IMR-90 (cell line): Measurements from ENCODE around the gene SPINT2. TPM values are rescaled to one million over a fixed set of nuclear protein-coding genes. Genes with fewer than 3 reads are reported as not detected.

ENCODE experiments used
- ATAC-seq: fragments of 200-7000 bp; cut with Tn5 transposase; 2 replicates; pipeline ENCODE4 v1.9.1; 2020; ENCODE audit warnings: low read depth, mild to moderate bottlenecking, moderate library complexity
- BruUV-seq: library from RNA; stranded (reverse); fragments of 400-500 nt; replicated peaks from 2 replicates; lab custom pipeline; 2021; lab: Mats Ljungman, UMichigan
- CTCF ChIA-PET: fragments of 300-600 bp; formaldehyde crosslinking; extraction: SDS; loops from one replicate; lab custom pipeline; 2021; ENCODE audit warnings: antibody characterized with exemption; lab: Yijun Ruan, JAX
- POLR2A ChIA-PET: fragments of 300-600 bp; sonication (Branson Sonifier 250); formaldehyde crosslinking; loops from one replicate; lab custom pipeline; 2022; ENCODE audit warnings: antibody characterized with exemption; ENCODE audit not compliant: unreplicated experiment; lab: Charles Lee
- DNase-seq: peaks from one replicate; pipeline ENCODE4 v3.0.0; 2013
- H2AFZ ChIP-seq: replicated peaks from 2 replicates; pipeline ENCODE3; 2013; ENCODE audit warnings: low read length, mild to moderate bottlenecking; ENCODE audit not compliant: poor library complexity
- H2AK5ac ChIP-seq: 2 replicates; pipeline ENCODE4 v1.6.1; 2013; ENCODE audit warnings: low read depth, low read length, inconsistent platforms
- H2AK9ac ChIP-seq: replicated peaks from 2 replicates; pipeline ENCODE3; 2013; ENCODE audit warnings: mild to moderate bottlenecking, low read depth, low read length, moderate library complexity; ENCODE audit not compliant: poor library complexity
- H2BK120ac ChIP-seq: 2 replicates; pipeline ENCODE4 v1.6.1; 2013; ENCODE audit warnings: low read depth, low read length, inconsistent platforms
- H2BK15ac ChIP-seq: 3 replicates; pipeline ENCODE4 v1.6.1; 2013; ENCODE audit warnings: low read depth, low read length, inconsistent platforms
- H2BK20ac ChIP-seq: 2 replicates; pipeline ENCODE4 v1.6.1; 2013; ENCODE audit warnings: low read depth, mild to moderate bottlenecking, inconsistent platforms, low read length, moderate library complexity
- H2BK5ac ChIP-seq: 2 replicates; pipeline ENCODE4 v1.6.1; 2013; ENCODE audit warnings: mild to moderate bottlenecking, low read depth, low read length, inconsistent platforms; ENCODE audit not compliant: poor library complexity, severe bottlenecking
- H3K14ac ChIP-seq: replicated peaks from 2 replicates; pipeline ENCODE4 v1.6.1; 2013; ENCODE audit warnings: low read depth, low read length, inconsistent platforms
- H3K18ac ChIP-seq: 2 replicates; pipeline ENCODE4 v1.6.1; 2013; ENCODE audit warnings: low read depth, low read length, control low read depth
- H3K23ac ChIP-seq: 2 replicates; pipeline ENCODE4 v1.6.1; 2013; ENCODE audit warnings: low read depth, low read length, inconsistent platforms
- H3K27ac ChIP-seq: 2 replicates; pipeline ENCODE4 v1.5.1; 2013; ENCODE audit warnings: mild to moderate bottlenecking, control low read depth, low read length; ENCODE audit not compliant: insufficient read depth
- H3K27me3 ChIP-seq: 2 replicates; pipeline ENCODE4 v1.6.1; 2013; ENCODE audit warnings: low read length; ENCODE audit not compliant: control insufficient read depth, insufficient read depth
- H3K36me3 ChIP-seq: 2 replicates; pipeline ENCODE4 v1.6.1; 2013; ENCODE audit warnings: low read length, mixed read lengths; ENCODE audit not compliant: control insufficient read depth, insufficient read depth
- H3K4ac ChIP-seq: 2 replicates; pipeline ENCODE4 v1.6.1; 2013; ENCODE audit warnings: low read depth, low read length, inconsistent platforms
- H3K4me1 ChIP-seq: 2 replicates; pipeline ENCODE4 v1.6.1; 2013; ENCODE audit warnings: low read length, mixed read lengths; ENCODE audit not compliant: control insufficient read depth, insufficient read depth
- H3K4me2 ChIP-seq: 2 replicates; pipeline ENCODE4 v1.6.1; 2013; ENCODE audit warnings: low read depth, mild to moderate bottlenecking, control low read depth, low read length, moderate library complexity
- H3K4me3 ChIP-seq: 2 replicates; pipeline ENCODE4 v1.5.1; 2013; ENCODE audit warnings: low read depth, mild to moderate bottlenecking, control low read depth, low read length, moderate library complexity; ENCODE audit not compliant: insufficient read depth
- H3K56ac ChIP-seq: 2 replicates; pipeline ENCODE4 v1.6.1; 2013; ENCODE audit warnings: low read length, inconsistent platforms; ENCODE audit not compliant: insufficient read depth; ENCODE audit errors: extremely low read depth
- H3K79me1 ChIP-seq, 2 experiments: 2 replicates each; pipeline ENCODE4 v1.6.1; 2013; ENCODE audit warnings: low read length in 2 of 2, inconsistent platforms in 1 of 2, low read depth in 1 of 2
- H3K9ac ChIP-seq: 2 replicates; pipeline ENCODE4 v1.6.1; 2013; ENCODE audit warnings: low read depth, low read length, control low read depth
- H3K9me1 ChIP-seq: 2 replicates; pipeline ENCODE4 v1.6.1; 2013; ENCODE audit warnings: low read length, inconsistent platforms; ENCODE audit not compliant: insufficient read depth
- H3K9me3 ChIP-seq: 2 replicates; pipeline ENCODE4 v1.6.1; 2013; ENCODE audit warnings: low read length; ENCODE audit not compliant: control insufficient read depth, insufficient read depth
- H4K20me1 ChIP-seq: 2 replicates; pipeline ENCODE4 v1.6.1; 2013; ENCODE audit warnings: low read length, inconsistent platforms; ENCODE audit not compliant: insufficient read depth
- H4K5ac ChIP-seq: 2 replicates; pipeline ENCODE4 v1.6.1; 2013; ENCODE audit warnings: mild to moderate bottlenecking, low read depth, low read length, control low read depth
- H4K8ac ChIP-seq, 2 experiments: 2 replicates each; pipeline ENCODE4 v1.6.1; 2013; ENCODE audit warnings: low read depth in 2 of 2, low read length in 2 of 2, control low read depth in 1 of 2, inconsistent platforms in 1 of 2
- H4K91ac ChIP-seq: 2 replicates; pipeline ENCODE4 v1.6.1; 2013; ENCODE audit warnings: low read depth, low read length, inconsistent platforms; ENCODE audit not compliant: insufficient read depth
- BHLHE40 ChIP-seq: fragments of 150-350 bp; IDR thresholded peaks from 2 replicates; pipeline ENCODE4 v1.6.1; 2016; ENCODE audit warnings: mild to moderate bottlenecking, low read depth, low read length
- FOS ChIP-seq: fragments of 150-350 bp; IDR thresholded peaks from 2 replicates; pipeline ENCODE4 v1.6.1; 2016; ENCODE audit warnings: low read depth, low read length
- MAFK ChIP-seq: IDR thresholded peaks from 2 replicates; pipeline ENCODE4 v1.6.1; 2012; ENCODE audit warnings: low read depth, low read length, improper control_type of control experiment
- MAZ ChIP-seq: IDR thresholded peaks from 2 replicates; pipeline ENCODE4 v1.6.1; 2012; ENCODE audit warnings: low read depth, mild to moderate bottlenecking, low read length, improper control_type of control experiment, moderate library complexity, borderline replicate concordance
- MXI1 ChIP-seq: IDR thresholded peaks from 2 replicates; pipeline ENCODE4 v1.6.1; 2012; ENCODE audit warnings: low read depth, mild to moderate bottlenecking, low read length, moderate library complexity, borderline replicate concordance
- NFE2L2 ChIP-seq: fragments of 150-350 bp; IDR thresholded peaks from 2 replicates; pipeline ENCODE4 v1.6.1; 2016; ENCODE audit warnings: low read depth, mild to moderate bottlenecking, low read length
- POLR2A ChIP-seq: IDR thresholded peaks from 2 replicates; pipeline ENCODE4 v1.6.1; 2012; ENCODE audit warnings: mild to moderate bottlenecking, low read depth, low read length
- RAD21 ChIP-seq: IDR thresholded peaks from 2 replicates; pipeline ENCODE4 v1.6.1; 2012; ENCODE audit warnings: low read length, improper control_type of control experiment
- RCOR1 ChIP-seq: IDR thresholded peaks from 2 replicates; pipeline ENCODE4 v1.6.1; 2012; ENCODE audit warnings: mild to moderate bottlenecking, low read length, improper control_type of control experiment; ENCODE audit not compliant: insufficient replicate concordance
- WGBS, 2 experiments: methylation state at CpG; one replicate each; pipeline versions ENCODE4 v1.1.5 to v1.1.7; 2013; ENCODE audit warnings: missing lambda C conversion rate in 2 of 2; ENCODE audit not compliant: insufficient read length in 1 of 2; ENCODE audit errors: extremely low coverage in 2 of 2; 5-methylcytosine and 5-hydroxymethylcytosine counted together
- dilution Hi-C: fragments of 300-500 bp; cut with HindIII; formaldehyde crosslinking; loops from one replicate; pipeline ENCODE4 v1.14.3; 2018; ENCODE audit warnings: low sequenced_read_pairs; ENCODE audit not compliant: unreplicated experiment
- in situ Hi-C: fragments of 300-500 bp; cut with MboI; formaldehyde crosslinking; loops from 3 replicates; pipeline ENCODE4 v1.14.3; 2019; ENCODE audit warnings: low sequenced_read_pairs, inconsistent platforms, mixed read lengths
- intact Hi-C: fragments of 100-400 bp; cut with micrococcal nuclease; formaldehyde crosslinking; loops from 2 replicates; pipeline ENCODE4 v1.10.0; 2022
- polyA plus RNA-seq, 3 experiments: library from polyadenylated mRNA; depleted of rRNA; stranded (reverse); fragments of >200 nt; gene quantifications; 2 replicates each; pipeline ENCODE4 v1.2.3, GENCODE V29; 2012; ENCODE audit warnings: low replicate concordance in 1 of 3
- total RNA-seq: library from RNA; depleted of rRNA; stranded (reverse); fragments of >200 nt; gene quantifications from 2 replicates; pipeline ENCODE4 v1.2.3, GENCODE V29; 2012
- TF ChIP-seq, protein P1 (sequence below): conservative IDR thresholded peaks from 2 replicates; pipeline ENCODE4 v1.5.1; 2012; ENCODE audit warnings: mild to moderate bottlenecking, low read depth, low read length, improper control_type of control experiment
- TF ChIP-seq, protein P2 (sequence below): fragments of 150-350 bp; IDR thresholded peaks from 2 replicates; pipeline ENCODE4 v1.6.1; 2017; ENCODE audit warnings: mild to moderate bottlenecking, antibody characterized with exemption, low read length, low read depth

The SPINT2 gene
- total and polyA plus RNA-seq, 2 of the 4 experiments (the other 2 are of a cell fraction): 0.54 to 1.2 TPM

DNA sequence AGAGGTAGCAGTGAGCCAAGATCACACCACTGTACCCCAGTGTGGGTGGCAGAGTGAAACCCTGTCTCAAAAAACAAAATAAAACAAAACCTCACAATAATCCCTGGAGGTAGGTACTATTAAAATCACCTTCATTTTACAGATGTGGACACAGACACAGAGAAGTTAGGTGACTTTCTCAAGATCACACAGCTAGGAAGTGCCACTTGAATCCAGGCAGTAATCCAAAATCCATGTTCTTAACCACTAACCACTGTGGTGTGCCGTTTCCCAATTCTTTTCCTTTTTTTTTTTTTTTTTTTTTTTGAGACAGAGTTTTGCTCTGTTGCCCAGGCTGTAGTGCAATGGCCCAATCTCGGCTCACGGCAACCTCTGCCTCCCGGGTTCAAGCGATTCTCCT is 17.2 kb upstream of the SPINT2 start:
- DNase-seq (no peak), ATAC-seq (no peak)
- no peaks in the 10 kb centered on the region for H3K9me3 ChIP-seq
- no peak overlapping the region for H3K27ac ChIP-seq
- H3K14ac ChIP-seq: no peak overlapping the region
- no peak overlapping the region for H3K23ac ChIP-seq
- no peak overlapping the region for H2BK5ac ChIP-seq
- no peaks in the 10 kb centered on the region for H3K27me3 ChIP-seq
- H3K4me1 ChIP-seq: peaks cover 17% of the 10 kb centered on the region
- H3K4ac ChIP-seq: no peak overlapping the region
- H3K36me3 ChIP-seq: no peaks in the 10 kb centered on the region
- H4K91ac ChIP-seq: no peak overlapping the region
- H3K79me1 ChIP-seq: no peaks in the 10 kb centered on the region
- H2AK9ac ChIP-seq: no peak overlapping the region
- BruUV-seq: no TSS peak
- no peak overlapping the region for H2AFZ ChIP-seq
- no peak overlapping the region for H4K5ac ChIP-seq
- no peak overlapping the region for H2BK20ac ChIP-seq
- ChIA-PET POLR2A (no interaction called here), CTCF (interaction anchor here (0.6 to 0.7 kb wide), 2 partner anchors 66 to 89 kb away, joined by 3 read pairs; no protein-coding TSS in a partner anchor)
- dilution Hi-C loops (no loop called here), in situ Hi-C loops (loop anchor here (25.0 kb wide), 1 partner anchor 390 kb away; the partner anchor contains the start of gene ACTN4), intact Hi-C loops (no loop called here)
- H2BK120ac ChIP-seq: no peak overlapping the region; the same call in 1 of the 2 replicates
- H4K20me1 ChIP-seq: no peaks in the 10 kb centered on the region
- no CpG with 5 or more reads among the region's 5 CpGs for WGBS, 2 experiments
- no peak overlapping the region for H3K4me2 ChIP-seq
- no peak overlapping the region for H3K9ac ChIP-seq
- no peaks in the 10 kb centered on the region for H3K9me1 ChIP-seq
- peak overlapping the region; percentile 49; the same call in 1 of the 3 replicates for H2BK15ac ChIP-seq
- H4K8ac ChIP-seq: no peak overlapping the region
- peak overlapping the region; percentile 77; the same call in 1 of the 2 replicates for H2AK5ac ChIP-seq
- H3K56ac ChIP-seq: no peak overlapping the region
- TF ChIP-seq RAD21 (no peak), RCOR1 (no peak), MAFK (no peak), MAZ (no peak), MXI1 (no peak), FOS (no peak), BHLHE40 (no peak), NFE2L2 (no peak), POLR2A (no peak)
- TF ChIP-seq, protein P1, sequence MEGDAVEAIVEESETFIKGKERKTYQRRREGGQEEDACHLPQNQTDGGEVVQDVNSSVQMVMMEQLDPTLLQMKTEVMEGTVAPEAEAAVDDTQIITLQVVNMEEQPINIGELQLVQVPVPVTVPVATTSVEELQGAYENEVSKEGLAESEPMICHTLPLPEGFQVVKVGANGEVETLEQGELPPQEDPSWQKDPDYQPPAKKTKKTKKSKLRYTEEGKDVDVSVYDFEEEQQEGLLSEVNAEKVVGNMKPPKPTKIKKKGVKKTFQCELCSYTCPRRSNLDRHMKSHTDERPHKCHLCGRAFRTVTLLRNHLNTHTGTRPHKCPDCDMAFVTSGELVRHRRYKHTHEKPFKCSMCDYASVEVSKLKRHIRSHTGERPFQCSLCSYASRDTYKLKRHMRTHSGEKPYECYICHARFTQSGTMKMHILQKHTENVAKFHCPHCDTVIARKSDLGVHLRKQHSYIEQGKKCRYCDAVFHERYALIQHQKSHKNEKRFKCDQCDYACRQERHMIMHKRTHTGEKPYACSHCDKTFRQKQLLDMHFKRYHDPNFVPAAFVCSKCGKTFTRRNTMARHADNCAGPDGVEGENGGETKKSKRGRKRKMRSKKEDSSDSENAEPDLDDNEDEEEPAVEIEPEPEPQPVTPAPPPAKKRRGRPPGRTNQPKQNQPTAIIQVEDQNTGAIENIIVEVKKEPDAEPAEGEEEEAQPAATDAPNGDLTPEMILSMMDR: no peak
- TF ChIP-seq, protein P2, sequence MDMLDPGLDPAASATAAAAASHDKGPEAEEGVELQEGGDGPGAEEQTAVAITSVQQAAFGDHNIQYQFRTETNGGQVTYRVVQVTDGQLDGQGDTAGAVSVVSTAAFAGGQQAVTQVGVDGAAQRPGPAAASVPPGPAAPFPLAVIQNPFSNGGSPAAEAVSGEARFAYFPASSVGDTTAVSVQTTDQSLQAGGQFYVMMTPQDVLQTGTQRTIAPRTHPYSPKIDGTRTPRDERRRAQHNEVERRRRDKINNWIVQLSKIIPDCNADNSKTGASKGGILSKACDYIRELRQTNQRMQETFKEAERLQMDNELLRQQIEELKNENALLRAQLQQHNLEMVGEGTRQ: no peak
- no peak overlapping the region for H3K4me3 ChIP-seq
- no peak overlapping the region for H3K18ac ChIP-seq
